Bronchial epithelial cell (primary cell): ENCODE measurements around the gene CD274. TPM values are rescaled to one million over a fixed set of nuclear protein-coding genes. Genes with fewer than 3 reads are reported as not detected.

Experiments
- DNase-seq: peaks from one replicate; pipeline ENCODE4 v3.0.0-alpha.2; 2010; ENCODE audit warnings: low read depth
- FAIRE-seq: peaks from 2 replicates; lab custom pipeline; 2011; peaks lifted over from hg19 to GRCh38; lab: Jason Lieb, UNC
- H3K27me3 ChIP-seq: 2 replicates; pipeline ENCODE4 v1.5.1; 2011; ENCODE audit warnings: low read length; ENCODE audit not compliant: control insufficient read depth, insufficient read depth
- H3K36me3 ChIP-seq: 2 replicates; pipeline ENCODE4 v1.5.1; 2011; ENCODE audit warnings: low read length; ENCODE audit not compliant: control insufficient read depth, insufficient read depth
- H3K4me3 ChIP-seq: 2 replicates; pipeline ENCODE4 v1.5.1; 2011; ENCODE audit warnings: mild to moderate bottlenecking, low read depth, low read length, control low read depth
- CTCF ChIP-seq: IDR thresholded peaks from 2 replicates; pipeline ENCODE4 v1.5.1; 2011; ENCODE audit warnings: mild to moderate bottlenecking, moderate library complexity, low read length, control low read depth, inconsistent platforms; ENCODE audit not compliant: insufficient read depth, severe bottlenecking
- total RNA-seq: library from RNA; depleted of rRNA; stranded (reverse); fragments of >200 nt; gene quantifications from 2 replicates; pipeline ENCODE4 v1.2.1, GENCODE V29; 2014

Gene CD274
- total RNA-seq, result 5.3 and 5.8 TPM in 2 replicates

GRCh38 chr9:5450359-5451091 is at the start of gene CD274:
CD274 (plus strand) TSS chr9:5450542; CDS start chr9:5456114, 5,572 bp downstream.
- H3K4me3 ChIP-seq, result peak within 1 kb of the TSS; percentile 59
- DNase-seq, result peak; percentile 85
- H3K27me3 ChIP-seq, result no peaks in the 10 kb centered on the region
- peak; percentile 83 for TF ChIP-seq CTCF
- peak; percentile 60 for FAIRE-seq
- H3K36me3 ChIP-seq, result no peaks in the 10 kb centered on the region

GRCh38 chr9:5402217-5402616 is 48.1 kb upstream of the CD274 start:
- no peak for TF ChIP-seq CTCF
- Histone ChIP-seq H3K36me3 (no peaks in the 10 kb centered on the region), H3K27me3 (no peaks in the 10 kb centered on the region), H3K4me3 (no peak overlapping the region)
- DNase-seq (no peak), FAIRE-seq (no peak)

GRCh38 chr9:5408596-5408995 is 41.7 kb upstream of the CD274 start:
- DNase-seq (no peak), FAIRE-seq (no peak)
- Histone ChIP-seq H3K27me3 (no peaks in the 10 kb centered on the region), H3K4me3 (no peak overlapping the region), H3K36me3 (no peaks in the 10 kb centered on the region)
- TF ChIP-seq CTCF, result no peak

GRCh38 chr9:5416953-5417352 is 33.4 kb upstream of the CD274 start:
- TF ChIP-seq CTCF, result no peak
- Histone ChIP-seq H3K4me3 (no peak overlapping the region), H3K36me3 (no peaks in the 10 kb centered on the region), H3K27me3 (no peaks in the 10 kb centered on the region)
- DNase-seq, result no peak
- FAIRE-seq, result no peak

- FAIRE-seq (no peak), DNase-seq (no peak)
- no peak for TF ChIP-seq CTCF
- Histone ChIP-seq H3K4me3 (no peak overlapping the region), H3K36me3 (no peaks in the 10 kb centered on the region), H3K27me3 (no peaks in the 10 kb centered on the region)
Observed at GRCh38 chr9:5418481-5418880, 31.9 kb upstream of the CD274 start.

GRCh38 chr9:5419987-5420386 is 30.4 kb upstream of the CD274 start:
- TF ChIP-seq CTCF, result no peak
- Histone ChIP-seq H3K4me3 (no peak overlapping the region), H3K36me3 (no peaks in the 10 kb centered on the region), H3K27me3 (no peaks in the 10 kb centered on the region)
- FAIRE-seq (no peak), DNase-seq (no peak)
